ENCODE results near the gene FBXW8.

GRCh38 chr12:116959845-116960514 is 49.2 kb downstream of the FBXW8 start:
- TF ChIP-seq POLR2A (IDR thresholded peaks at IDR 0.05; ENCODE audit: low read length): no peak
- no peak for TF ChIP-seq GATA1 (IDR thresholded peaks at IDR 0.05; ENCODE audit: low read depth, low read length)
